Upper lobe of left lung (tissue), 4 donors: ENCODE results near the gene CNFN.

ENCODE experiments used
- CTCF ChIP-seq, 6 experiments: fragments of 450-650 bp in 4 of 6; fragments of 200-600 bp in 2 of 6; sonication (generic) in 2 of 6; IDR thresholded peaks; one replicate each; pipeline ENCODE4 v1.5.1; 2016 to 2019; ENCODE audit warnings: antibody characterized with exemption in 6 of 6
- EP300 ChIP-seq, 4 donors: sonication (generic); formaldehyde crosslinking; IDR thresholded peaks; one replicate each; pipeline ENCODE4 v1.5.1; 2017; ENCODE audit warnings: antibody characterized with exemption in 4 of 4, control low read depth in 2 of 4
- POLR2A ChIP-seq, 4 donors: fragments of 450-650 bp; IDR thresholded peaks; one replicate each; pipeline ENCODE4 v1.5.1; 2016 to 2017; ENCODE audit warnings: antibody characterized with exemption in 4 of 4, mild to moderate bottlenecking in 2 of 4

- TF ChIP-seq CTCF (IDR thresholded peaks at IDR 0.05) (no peak), EP300 (IDR thresholded peaks at IDR 0.05) (no peak), POLR2A (IDR thresholded peaks at IDR 0.05) (no peak)
Measured at GRCh38 chr19:42435316-42435715, 45.2 kb upstream of the CNFN start.
